ENCODE data around the gene PSMC3. TPM values are rescaled to one million over a fixed set of nuclear protein-coding genes. Genes with fewer than 3 reads are reported as not detected.

PSMC3 gene
- total RNA-seq, 1 experiment from 2014 or later = 165 TPM

- Histone ChIP-seq H3K36me3 (no peaks in the 10 kb centered on the region), H3K9me3 (no peaks in the 10 kb centered on the region), H3K4me3 (no peak overlapping the region), H3K27me3 (no peaks in the 10 kb centered on the region)
- no peak for DNase-seq
Measured at GRCh38 chr11:47431356-47432083, 5.3 kb upstream of the PSMC3 start.

DNA sequence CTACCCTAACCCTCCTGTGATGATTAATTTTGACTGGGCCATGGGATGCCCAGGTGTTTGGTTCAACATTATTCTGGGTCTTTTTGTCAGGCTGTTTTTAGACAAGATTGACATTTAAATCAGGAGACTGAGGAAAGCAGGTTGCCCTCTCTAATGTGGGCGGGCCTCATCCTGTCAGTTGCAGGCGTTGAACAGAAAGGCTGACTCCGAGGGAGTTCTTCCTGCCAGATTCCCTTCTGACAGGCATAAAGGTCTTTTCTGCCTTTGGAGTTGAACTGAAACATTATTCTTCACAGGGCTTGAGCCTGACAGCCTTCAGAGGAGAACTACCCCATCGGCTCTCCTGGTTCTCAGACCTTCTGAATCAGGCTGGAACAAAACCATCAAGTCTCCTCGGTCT lies 4.3 kb upstream of the PSMC3 start:
- no peak overlapping the region for H3K4me3 ChIP-seq
- no peak for DNase-seq
- H3K27me3 ChIP-seq = no peaks in the 10 kb centered on the region
- H3K36me3 ChIP-seq = peaks cover 6% of the 10 kb centered on the region
- no peaks in the 10 kb centered on the region for H3K9me3 ChIP-seq

GRCh38 chr11:47425611-47426010 lies 628 bp downstream of the PSMC3 start:
- DNase-seq = no peak
- Histone ChIP-seq H3K4me3 (peak overlapping the region; percentile 100), H3K36me3 (peaks cover 48% of the 10 kb centered on the region), H3K9me3 (no peaks in the 10 kb centered on the region), H3K27me3 (no peaks in the 10 kb centered on the region)

GRCh38 chr11:47418454-47419259 lies 7.6 kb downstream of the PSMC3 start:
- Histone ChIP-seq H3K27me3 (no peaks in the 10 kb centered on the region), H3K4me3 (no peak overlapping the region), H3K9me3 (no peaks in the 10 kb centered on the region), H3K36me3 (peaks cover 81% of the 10 kb centered on the region)
- no peak for DNase-seq

DNA sequence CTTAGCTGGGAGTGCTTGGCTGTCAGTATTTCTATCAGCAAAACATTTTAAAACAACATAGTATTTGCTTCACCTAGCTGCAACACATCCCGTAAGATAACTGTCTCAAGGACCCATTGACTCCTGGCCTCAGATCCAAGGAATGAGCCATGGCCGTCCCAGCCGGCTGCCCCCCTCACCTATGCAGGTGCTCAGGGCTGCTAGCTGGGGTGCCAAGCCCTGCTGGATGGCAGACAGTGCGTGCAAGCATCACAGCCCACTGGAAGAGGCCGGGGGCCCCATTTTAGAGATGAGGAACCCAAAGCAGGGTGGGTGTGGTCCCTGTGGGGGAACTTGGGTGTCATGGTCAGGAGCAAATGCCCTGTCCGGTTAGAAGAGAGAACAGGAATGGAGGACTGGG lies 8.5 kb downstream of the PSMC3 start:
- Histone ChIP-seq H3K36me3 (peaks cover 82% of the 10 kb centered on the region), H3K4me3 (no peak overlapping the region), H3K27me3 (no peaks in the 10 kb centered on the region), H3K9me3 (no peaks in the 10 kb centered on the region)
- no peak for DNase-seq

- Histone ChIP-seq H3K27me3 (no peaks in the 10 kb centered on the region), H3K9me3 (no peaks in the 10 kb centered on the region), H3K36me3 (peaks cover 84% of the 10 kb centered on the region), H3K4me3 (no peak overlapping the region)
- peak; percentile 99 for DNase-seq
Measured at GRCh38 chr11:47415949-47416472, 10.2 kb downstream of the PSMC3 start.

DNA sequence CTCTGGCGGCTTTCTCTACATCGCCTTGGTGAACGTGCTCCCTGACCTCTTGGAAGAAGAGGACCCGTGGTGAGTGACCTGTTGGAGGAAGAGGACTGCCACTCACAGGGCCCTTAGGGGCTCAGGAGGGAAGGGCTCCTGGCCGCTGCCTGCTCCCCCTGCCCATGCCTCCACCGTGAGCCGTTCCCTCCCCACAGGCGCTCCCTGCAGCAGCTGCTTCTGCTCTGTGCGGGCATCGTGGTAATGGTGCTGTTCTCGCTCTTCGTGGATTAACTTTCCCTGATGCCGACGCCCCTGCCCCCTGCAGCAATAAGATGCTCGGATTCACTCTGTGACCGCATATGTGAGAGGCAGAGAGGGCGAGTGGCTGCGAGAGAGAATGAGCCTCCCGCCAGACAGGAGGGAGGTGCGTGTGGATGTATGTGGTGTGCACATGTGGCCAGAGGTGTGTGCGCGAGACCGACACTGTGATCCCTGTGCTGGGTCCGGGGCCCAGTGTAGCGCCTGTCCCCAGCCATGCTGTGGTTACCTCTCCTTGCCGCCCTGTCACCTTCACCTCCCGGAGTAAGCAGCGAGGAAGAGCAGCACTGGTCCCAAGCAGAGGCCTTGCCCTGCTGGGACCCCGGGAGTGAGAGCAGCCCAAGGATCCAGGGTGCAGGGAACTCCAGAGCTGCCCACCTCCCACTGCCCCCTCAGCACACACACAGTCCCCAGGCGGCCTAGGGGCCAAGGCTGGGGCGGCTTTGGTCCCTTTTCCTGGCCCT lies 11.0 kb downstream of the PSMC3 start:
- DNase-seq = no peak
- Histone ChIP-seq H3K36me3 (peaks cover 84% of the 10 kb centered on the region), H3K9me3 (no peaks in the 10 kb centered on the region), H3K4me3 (no peak overlapping the region), H3K27me3 (no peaks in the 10 kb centered on the region)

DNA sequence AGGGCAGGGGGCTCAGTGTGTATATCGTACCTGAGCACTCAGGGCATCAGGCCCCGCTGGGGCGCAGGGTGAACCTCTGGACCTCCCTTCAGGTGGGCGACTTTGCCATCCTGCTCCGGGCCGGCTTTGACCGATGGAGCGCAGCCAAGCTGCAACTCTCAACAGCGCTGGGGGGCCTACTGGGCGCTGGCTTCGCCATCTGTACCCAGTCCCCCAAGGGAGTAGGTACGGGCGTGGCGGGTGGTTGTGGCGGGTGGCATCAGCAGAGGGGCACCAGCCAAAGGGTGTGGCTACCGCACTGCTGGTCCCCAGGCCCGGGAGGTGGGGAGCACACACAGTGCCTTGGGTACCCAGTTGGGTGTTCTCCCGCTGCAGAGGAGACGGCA lies 11.6 kb downstream of the PSMC3 start:
- H3K4me3 ChIP-seq = no peak overlapping the region
- H3K27me3 ChIP-seq = no peaks in the 10 kb centered on the region
- H3K9me3 ChIP-seq = no peaks in the 10 kb centered on the region
- no peak for DNase-seq
- H3K36me3 ChIP-seq = peaks cover 82% of the 10 kb centered on the region

DNA sequence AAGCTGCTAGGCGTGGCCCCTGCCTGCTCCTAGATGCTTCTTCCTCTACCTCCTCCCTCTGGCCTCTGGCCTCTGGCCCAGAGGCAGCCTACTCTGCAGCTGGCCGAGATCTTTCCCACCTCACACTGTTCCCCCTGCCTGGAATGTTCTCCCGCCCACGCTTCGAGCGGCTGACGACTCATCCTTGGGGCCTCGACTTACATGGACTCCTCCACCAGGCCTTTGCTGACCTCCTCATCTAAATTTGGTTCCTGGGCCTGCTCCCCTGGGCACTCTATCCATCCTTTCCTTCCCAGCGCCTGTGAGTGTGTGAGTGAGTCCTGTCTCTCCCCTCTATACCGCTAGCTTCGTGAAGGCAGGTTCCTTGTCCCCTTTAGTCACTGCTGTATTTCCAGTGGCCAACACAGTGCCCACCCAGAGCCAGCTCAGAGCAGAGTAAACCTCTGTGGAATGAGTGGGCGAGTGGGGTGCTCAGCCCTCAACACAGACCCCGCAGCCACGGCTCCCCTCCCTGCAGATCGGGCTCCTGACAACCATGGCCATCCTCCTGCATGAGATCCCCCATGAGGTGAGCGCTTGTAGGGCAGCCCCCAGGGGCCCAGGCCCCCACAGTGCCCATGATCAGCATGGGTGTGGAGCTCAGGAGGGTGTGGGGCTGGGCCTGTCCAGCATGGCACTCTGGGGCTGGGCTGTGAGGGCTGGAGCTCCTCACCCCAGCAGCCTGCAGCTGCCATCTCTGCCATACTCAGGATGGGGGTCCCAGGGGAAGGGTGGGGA lies 12.1 kb downstream of the PSMC3 start:
- H3K36me3 ChIP-seq = peaks cover 79% of the 10 kb centered on the region
- H3K9me3 ChIP-seq = no peaks in the 10 kb centered on the region
- H3K4me3 ChIP-seq = no peak overlapping the region
- H3K27me3 ChIP-seq = no peaks in the 10 kb centered on the region
- DNase-seq = peak; percentile 90

DNA sequence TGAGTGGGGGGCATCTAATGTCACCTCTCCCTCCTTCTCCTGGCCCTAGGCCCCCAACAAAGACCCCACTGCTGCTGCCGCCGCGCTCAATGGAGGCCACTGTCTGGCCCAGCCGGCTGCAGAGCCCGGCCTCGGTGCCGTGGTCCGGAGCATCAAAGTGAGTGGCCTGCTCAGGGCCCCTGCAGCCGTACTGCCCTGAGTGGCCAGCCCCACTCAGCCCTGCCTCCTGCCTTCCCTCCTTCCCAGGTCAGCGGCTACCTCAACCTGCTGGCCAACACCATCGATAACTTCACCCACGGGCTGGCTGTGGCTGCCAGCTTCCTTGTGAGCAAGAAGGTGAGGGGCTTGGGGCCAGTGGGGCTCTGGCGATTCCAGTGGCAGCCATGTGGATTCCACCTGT lies 12.9 kb downstream of the PSMC3 start:
- Histone ChIP-seq H3K4me3 (no peak overlapping the region), H3K36me3 (peaks cover 71% of the 10 kb centered on the region), H3K9me3 (no peaks in the 10 kb centered on the region), H3K27me3 (no peaks in the 10 kb centered on the region)
- no peak for DNase-seq

DNA sequence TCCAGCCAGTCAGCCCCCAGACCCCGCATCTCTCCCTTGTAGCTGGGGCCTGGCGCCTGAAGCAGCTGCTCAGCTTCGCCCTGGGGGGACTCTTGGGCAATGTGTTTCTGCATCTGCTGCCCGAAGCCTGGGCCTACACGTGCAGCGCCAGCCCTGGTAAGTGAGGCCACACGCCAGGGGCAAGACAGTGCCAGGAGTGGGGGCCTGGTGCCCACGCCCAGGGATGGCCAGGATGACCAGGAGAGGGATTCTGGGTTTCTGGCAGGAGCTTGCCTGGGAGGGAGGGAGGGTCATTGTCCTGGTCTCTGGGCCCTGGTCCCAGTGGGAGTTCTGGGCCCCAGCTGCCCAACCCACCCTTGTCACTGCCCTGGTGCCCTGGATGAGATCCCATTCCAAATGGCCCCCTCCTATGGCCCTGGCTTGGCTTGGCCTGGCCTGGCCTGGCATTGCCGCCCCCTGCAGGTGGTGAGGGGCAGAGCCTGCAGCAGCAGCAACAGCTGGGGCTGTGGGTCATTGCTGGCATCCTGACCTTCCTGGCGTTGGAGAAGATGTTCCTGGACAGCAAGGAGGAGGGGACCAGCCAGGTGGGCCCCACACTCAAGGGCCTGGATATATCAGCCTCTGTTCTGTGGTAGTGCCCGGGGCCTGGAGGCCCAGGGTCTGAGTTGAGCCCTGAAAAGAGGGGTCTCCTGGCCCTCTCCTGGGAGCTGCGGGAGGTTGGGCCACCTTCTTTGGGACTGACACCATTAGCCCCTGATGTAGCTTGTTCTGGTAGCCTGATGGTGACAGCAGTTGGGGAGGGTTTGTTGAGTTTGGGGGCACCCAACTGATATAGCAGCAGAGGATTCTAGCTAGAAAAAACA lies 14.1 kb downstream of the PSMC3 start:
- Histone ChIP-seq H3K9me3 (no peaks in the 10 kb centered on the region), H3K27me3 (no peaks in the 10 kb centered on the region), H3K36me3 (peaks cover 59% of the 10 kb centered on the region), H3K4me3 (no peak overlapping the region)
- DNase-seq = peak; percentile 76

DNA sequence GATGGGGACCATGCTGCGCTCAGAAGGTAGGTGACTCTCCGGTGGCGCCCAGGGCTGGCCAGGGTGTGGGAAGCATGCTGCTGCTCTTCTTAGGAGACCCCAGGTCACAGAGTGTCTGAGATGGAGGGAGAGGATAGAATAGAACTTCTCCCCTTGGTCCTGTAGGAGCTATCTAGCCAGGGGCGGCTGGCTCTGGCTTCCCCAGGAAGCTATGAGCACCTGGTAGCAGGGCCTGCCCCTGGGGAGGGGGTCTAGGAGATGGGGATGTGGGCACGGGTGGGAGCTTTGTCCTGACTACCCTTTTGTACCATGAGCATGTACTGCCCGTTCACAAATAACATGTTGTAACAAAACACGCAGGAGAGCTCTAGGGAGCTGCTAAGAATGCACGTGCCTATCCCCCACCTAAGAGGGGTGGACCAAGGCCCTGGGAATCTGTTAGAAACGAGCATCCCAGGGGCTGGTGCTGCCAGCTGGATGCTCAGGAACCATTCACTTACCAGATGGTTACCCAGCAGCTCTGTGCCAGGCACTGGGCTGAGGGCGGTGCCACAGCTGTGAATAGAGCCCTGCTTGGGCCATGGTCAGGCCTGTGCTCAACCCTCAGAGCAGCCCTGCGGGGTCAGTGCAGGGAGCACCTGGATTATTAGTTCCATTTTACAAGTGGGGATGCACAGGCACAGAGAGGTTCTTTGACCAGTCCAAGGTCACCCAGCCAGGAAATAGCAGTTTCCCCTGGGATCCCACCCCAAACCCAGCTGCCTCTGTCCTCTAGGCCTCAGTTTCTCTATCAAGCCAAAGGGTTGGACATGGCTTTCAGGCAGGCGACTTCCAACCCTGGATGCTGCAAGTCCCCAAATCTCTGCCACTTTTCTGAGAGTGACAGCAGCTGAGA lies 15.6 kb downstream of the PSMC3 start:
- H3K4me3 ChIP-seq = peak overlapping the region; percentile 86
- no peaks in the 10 kb centered on the region for H3K27me3 ChIP-seq
- H3K36me3 ChIP-seq = peaks cover 54% of the 10 kb centered on the region
- DNase-seq = no peak
- no peaks in the 10 kb centered on the region for H3K9me3 ChIP-seq

DNA sequence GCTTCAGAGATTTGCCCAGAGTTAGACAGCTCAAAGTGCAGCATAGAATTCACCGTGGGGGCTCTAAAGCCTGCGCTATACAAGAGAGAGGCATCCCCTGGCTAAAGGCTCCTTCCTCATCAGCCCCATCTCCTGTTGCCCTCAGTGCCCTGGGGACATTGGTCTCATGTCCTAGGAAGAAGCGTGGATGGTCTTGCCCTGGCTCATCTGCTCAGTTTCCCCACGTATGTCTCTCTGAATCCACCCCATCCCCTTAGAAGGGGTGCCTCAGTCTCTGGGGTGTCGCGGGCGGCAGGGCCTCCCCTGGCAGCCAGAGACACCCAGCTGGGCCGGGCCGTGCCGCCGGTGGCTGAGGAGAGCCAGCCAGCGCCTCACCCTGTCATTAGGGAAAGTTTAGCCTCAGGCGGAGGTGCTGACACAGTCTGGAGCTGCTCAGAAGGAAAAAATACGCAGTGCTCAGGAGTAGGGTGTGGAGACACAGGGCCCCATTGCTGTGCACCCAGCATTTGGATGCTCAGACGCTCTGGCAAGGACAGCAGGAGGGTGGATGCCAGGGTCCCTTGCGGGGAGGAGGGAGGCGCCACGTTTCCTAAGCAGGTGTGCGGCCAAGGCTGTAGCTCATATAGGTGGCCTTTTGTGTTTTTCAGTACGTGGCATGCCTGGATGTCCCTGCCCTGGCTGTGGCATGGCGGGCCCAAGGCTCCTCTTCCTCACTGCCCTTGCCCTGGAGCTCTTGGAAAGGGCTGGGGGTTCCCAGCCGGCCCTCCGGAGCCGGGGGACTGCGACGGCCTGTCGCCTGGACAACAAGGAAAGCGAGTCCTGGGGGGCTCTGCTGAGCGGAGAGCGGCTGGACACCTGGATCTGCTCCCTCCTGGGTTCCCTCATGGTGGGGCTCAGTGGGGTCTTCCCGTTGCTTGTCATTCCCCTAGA lies 16.5 kb downstream of the PSMC3 start:
- H3K4me3 ChIP-seq = peak overlapping the region; percentile 86
- peaks cover 45% of the 10 kb centered on the region for H3K36me3 ChIP-seq
- no peaks in the 10 kb centered on the region for H3K9me3 ChIP-seq
- no peaks in the 10 kb centered on the region for H3K27me3 ChIP-seq
- peak; percentile 36 for DNase-seq

Measured in MG63 (cell line).